Body of pancreas (tissue), 4 donors: Measurements from ENCODE around the gene ZPR1.

ENCODE experiments used
- POLR2A ChIP-seq, 3 donors: fragments of 450-650 bp; IDR thresholded peaks; one replicate each; pipeline ENCODE4 v1.6.1; 2016; ENCODE audit warnings: antibody characterized with exemption in 3 of 3, mild to moderate bottlenecking in 2 of 3
- TF ChIP-seq, protein P1 (sequence below), 7 experiments: fragments of 450-650 bp in 4 of 7; fragments of 200-600 bp in 3 of 7; sonication (generic) in 3 of 7; IDR thresholded peaks; one replicate each; pipeline ENCODE4 v1.5.1; 2016 to 2019; ENCODE audit warnings: antibody characterized with exemption in 7 of 7

DNA sequence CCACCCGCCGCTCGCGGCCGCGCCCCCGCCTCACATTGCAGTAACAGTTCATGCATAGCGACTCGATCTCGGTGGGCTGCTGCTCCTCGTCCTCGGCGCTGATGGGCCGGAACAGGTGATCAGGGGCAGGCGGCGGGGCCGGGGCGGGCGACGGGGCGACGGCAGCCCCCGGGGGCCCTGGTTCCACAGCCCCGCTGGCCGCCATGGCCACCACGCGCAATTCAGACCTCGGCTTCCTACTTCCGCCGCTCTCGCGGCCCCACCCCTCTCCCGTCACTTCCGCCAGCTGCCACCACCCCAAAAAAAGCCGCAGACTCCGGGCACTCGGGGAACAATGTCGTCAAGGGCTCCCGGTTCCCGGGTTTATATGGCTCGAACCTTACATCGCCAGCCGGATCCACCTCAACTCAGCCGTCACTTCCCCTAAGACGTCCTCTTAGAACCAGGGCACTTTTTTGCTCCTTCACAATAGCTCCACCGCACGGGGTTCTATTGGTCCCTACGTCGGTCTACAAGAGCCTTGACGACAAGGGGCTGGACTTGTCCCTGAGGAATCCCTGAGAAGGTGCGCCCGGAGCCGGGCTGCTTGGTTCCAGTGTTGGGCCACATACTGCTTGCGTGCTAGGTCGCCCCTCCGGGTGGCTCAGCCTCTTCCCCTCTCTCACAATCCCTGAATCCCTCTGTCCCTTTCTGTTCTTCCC, at the start of gene ZPR1:
- TF ChIP-seq, protein P1, sequence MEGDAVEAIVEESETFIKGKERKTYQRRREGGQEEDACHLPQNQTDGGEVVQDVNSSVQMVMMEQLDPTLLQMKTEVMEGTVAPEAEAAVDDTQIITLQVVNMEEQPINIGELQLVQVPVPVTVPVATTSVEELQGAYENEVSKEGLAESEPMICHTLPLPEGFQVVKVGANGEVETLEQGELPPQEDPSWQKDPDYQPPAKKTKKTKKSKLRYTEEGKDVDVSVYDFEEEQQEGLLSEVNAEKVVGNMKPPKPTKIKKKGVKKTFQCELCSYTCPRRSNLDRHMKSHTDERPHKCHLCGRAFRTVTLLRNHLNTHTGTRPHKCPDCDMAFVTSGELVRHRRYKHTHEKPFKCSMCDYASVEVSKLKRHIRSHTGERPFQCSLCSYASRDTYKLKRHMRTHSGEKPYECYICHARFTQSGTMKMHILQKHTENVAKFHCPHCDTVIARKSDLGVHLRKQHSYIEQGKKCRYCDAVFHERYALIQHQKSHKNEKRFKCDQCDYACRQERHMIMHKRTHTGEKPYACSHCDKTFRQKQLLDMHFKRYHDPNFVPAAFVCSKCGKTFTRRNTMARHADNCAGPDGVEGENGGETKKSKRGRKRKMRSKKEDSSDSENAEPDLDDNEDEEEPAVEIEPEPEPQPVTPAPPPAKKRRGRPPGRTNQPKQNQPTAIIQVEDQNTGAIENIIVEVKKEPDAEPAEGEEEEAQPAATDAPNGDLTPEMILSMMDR (IDR thresholded peaks at IDR 0.05), result no peak
- TF ChIP-seq POLR2A (IDR thresholded peaks at IDR 0.05), result peak; percentile 45 to 81 (median 77)
